ENCODE data around the gene FAM168A. TPM values are rescaled to one million over a fixed set of nuclear protein-coding genes. Genes with fewer than 3 reads are reported as not detected.

The FAM168A gene
- total and polyA plus RNA-seq, 4 donors: 5.5 to 52.0 (median 25.5) TPM

DNA sequence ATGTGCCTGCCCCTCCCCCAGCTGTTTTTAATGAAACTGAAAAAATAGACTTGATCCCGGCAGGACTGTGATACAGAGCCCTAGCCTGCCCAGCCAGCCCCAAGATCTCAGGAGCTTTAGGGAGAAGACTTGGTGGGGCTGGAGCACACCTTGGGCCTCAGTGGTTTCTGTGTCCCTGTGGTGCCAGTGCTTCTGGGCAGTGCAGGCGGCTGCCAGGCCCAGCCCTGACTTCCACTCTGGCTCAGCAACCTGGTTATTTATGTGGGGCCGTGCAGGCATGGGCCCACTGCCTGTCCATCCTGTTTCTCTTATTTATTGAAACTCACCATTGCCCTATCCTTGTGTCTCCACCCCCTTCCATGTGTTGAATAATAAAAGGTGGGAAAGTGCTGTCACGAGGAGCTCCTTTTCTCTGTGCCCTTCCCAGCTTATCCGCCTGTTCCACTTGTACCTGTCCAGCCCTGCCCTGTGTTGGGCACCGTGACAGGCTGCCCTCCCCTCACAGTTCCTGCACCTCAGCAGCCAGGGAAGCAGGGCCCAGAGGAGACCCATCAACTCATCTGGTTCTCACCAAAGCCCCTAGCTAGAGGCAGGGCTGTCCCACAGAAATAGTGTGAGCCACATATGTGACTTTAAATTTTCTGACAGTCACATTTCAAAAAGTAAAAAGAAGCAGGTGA, 201.5 kb downstream of the FAM168A start:
- no peaks in the 10 kb centered on the region for H3K27me3 ChIP-seq (ENCODE audit: control insufficient read depth in 1 of 2, insufficient read depth in 2 of 2, low read length in 1 of 2)
- no peaks in the 10 kb centered on the region for H3K9me3 ChIP-seq (ENCODE audit: control insufficient read depth, low read length)
- no peaks in the 10 kb centered on the region for H3K36me3 ChIP-seq (ENCODE audit: control insufficient read depth in 1 of 2, insufficient read depth in 2 of 2, low read length in 1 of 2)
- 74 to 75% methylated on average over 6 of the region's 6 CpGs for WGBS, 2 donors
- no peak overlapping the region for H3K4me3 ChIP-seq (ENCODE audit: low read length in 2 of 2)
- intact Hi-C loops (cut with DNase I): loop anchor here in 1 of 2 donors (10.0 kb wide), 1 partner anchor 182 kb away; the partner anchor contains the start of gene P2RY2
- no peak overlapping the region for H3K27ac ChIP-seq (ENCODE audit: low read depth in 1 of 2, low read length in 2 of 2)
- ATAC-seq (ENCODE audit: low FRiP score) (no peak), DNase-seq (peak; percentile 32 to 67)
- no peaks in the 10 kb centered on the region for H3K4me1 ChIP-seq (ENCODE audit: control insufficient read depth in 1 of 2, insufficient read depth in 2 of 2, low read length in 2 of 2)

DNA sequence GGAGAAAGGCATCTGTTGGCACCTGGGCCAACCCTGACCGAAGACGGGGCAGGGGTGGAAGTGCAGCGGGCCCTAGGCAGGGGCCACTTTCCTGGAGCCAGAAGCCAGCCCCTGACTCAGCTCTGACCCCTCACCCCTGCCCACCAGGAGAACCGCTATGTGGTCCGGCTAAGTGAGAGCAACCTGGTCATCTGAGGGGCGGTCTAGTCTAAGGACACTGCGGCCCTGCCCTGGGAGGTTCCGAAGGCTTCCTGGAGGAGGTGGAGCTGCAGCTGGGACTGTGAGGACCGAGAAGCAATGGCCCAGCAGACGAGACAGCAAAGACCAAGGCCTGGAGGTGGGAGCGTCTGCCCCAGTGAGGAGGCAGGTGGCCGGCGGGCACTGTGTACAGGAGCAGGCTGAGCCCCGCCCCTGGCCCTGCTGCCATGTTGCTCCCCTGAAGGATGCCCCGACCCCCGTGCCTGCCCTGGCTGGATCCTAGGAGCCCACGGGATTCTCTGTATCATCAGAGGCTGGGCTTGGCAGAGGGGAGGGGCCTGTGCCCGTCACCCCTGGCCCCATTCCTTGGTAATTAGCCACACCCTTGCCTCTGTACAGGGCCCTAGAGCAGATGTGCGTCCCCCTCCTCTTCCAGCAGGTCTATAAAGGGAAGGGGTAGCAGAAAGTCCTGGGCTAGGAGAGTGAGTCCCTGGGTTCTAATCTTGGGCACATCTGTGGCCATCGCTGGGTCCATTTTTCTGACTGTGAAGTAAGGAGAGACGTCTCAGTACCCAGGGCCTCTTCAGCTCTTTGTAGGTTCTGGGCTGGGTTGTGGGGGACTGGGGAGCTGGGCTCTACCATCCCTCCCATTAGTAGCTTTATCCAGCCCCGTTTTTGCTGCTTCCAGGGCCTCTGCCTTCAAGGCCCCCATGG, 202.4 kb downstream of the FAM168A start:
- no peaks in the 10 kb centered on the region for H3K9me3 ChIP-seq (ENCODE audit: control insufficient read depth, low read length)
- no peaks in the 10 kb centered on the region for H3K27me3 ChIP-seq (ENCODE audit: control insufficient read depth in 1 of 2, insufficient read depth in 2 of 2, low read length in 1 of 2)
- no peak overlapping the region for H3K27ac ChIP-seq (ENCODE audit: low read depth in 1 of 2, low read length in 2 of 2)
- WGBS, 2 donors: 88% methylated on average over 21 to 22 of the region's 22 CpGs
- no peaks in the 10 kb centered on the region for H3K4me1 ChIP-seq (ENCODE audit: control insufficient read depth in 1 of 2, insufficient read depth in 2 of 2, low read length in 2 of 2)
- no peak overlapping the region for H3K4me3 ChIP-seq (ENCODE audit: low read length in 2 of 2)
- no peaks in the 10 kb centered on the region for H3K36me3 ChIP-seq (ENCODE audit: control insufficient read depth in 1 of 2, insufficient read depth in 2 of 2, low read length in 1 of 2)
- ATAC-seq (ENCODE audit: low FRiP score) (no peak), DNase-seq (peak; percentile 39 to 59)
- intact Hi-C loops (cut with DNase I): loop anchor here in 1 of 2 donors (10.0 kb wide), 1 partner anchor 181 kb away; the partner anchor contains the start of gene P2RY2

DNA sequence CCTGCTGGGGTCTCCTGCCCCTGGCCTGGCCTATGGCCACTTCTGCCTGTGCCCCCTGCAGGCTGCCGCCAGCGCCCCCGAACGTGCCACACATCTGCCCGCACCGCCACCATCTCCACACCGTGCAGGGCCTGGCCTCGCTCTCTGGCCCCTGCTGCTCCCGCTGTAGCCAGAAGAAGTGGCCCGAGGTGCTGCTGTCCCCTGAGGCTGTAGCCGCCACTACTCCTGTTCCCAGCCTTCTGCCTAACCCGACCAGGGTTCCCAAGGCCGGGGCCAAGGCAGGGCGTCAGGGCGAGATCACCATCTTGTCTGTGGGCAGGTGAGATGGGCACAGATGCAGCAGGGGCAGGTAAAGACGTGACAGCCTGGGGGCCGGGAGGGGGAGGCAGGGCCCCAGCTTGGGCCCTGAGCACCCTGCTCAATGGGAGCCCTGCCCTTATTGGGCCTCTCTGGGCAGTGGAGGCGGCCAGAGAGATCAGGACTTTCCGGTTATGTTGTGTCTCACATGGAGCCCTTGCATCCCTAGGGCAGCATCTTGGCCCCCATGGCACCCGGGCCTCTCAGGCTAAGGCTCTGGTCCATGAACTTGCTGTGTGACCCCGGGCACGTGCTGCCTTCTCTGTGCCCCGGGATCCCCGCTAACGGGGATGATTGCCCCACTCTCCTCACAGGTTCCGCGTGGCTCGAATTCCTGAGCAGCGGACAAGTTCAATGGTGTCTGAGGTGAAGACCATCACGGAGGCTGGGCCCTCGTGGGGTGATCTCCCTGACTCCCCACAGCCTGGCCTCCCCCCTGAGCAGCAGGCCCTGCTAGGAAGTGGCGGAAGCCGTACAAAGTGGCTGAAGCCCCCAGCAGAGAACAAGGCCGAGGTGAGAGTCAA, 203.3 kb downstream of the FAM168A start:
- Histone ChIP-seq H3K27me3 (ENCODE audit: control insufficient read depth in 1 of 2, insufficient read depth in 2 of 2, low read length in 1 of 2) (no peaks in the 10 kb centered on the region), H3K9me3 (ENCODE audit: control insufficient read depth, low read length) (no peaks in the 10 kb centered on the region), H3K4me1 (ENCODE audit: control insufficient read depth in 1 of 2, insufficient read depth in 2 of 2, low read length in 2 of 2) (no peaks in the 10 kb centered on the region), H3K27ac (ENCODE audit: low read depth in 1 of 2, low read length in 2 of 2) (no peak overlapping the region), H3K36me3 (ENCODE audit: control insufficient read depth in 1 of 2, insufficient read depth in 2 of 2, low read length in 1 of 2) (no peaks in the 10 kb centered on the region), H3K4me3 (ENCODE audit: low read length in 2 of 2) (no peak overlapping the region)
- no peak for ATAC-seq (ENCODE audit: low FRiP score)
- 81 to 84% methylated on average over 34 of the region's 34 CpGs for WGBS, 2 donors
- intact Hi-C loops (cut with DNase I): loop anchor here (5.0 to 10.0 kb wide), 4 partner anchors 42 to 180 kb away; partner anchors contain the start of genes ARHGEF17 (in 1 of the 2) and P2RY2 (in 1 of the 2)
- peak; percentile 42 to 72 for DNase-seq

DNA sequence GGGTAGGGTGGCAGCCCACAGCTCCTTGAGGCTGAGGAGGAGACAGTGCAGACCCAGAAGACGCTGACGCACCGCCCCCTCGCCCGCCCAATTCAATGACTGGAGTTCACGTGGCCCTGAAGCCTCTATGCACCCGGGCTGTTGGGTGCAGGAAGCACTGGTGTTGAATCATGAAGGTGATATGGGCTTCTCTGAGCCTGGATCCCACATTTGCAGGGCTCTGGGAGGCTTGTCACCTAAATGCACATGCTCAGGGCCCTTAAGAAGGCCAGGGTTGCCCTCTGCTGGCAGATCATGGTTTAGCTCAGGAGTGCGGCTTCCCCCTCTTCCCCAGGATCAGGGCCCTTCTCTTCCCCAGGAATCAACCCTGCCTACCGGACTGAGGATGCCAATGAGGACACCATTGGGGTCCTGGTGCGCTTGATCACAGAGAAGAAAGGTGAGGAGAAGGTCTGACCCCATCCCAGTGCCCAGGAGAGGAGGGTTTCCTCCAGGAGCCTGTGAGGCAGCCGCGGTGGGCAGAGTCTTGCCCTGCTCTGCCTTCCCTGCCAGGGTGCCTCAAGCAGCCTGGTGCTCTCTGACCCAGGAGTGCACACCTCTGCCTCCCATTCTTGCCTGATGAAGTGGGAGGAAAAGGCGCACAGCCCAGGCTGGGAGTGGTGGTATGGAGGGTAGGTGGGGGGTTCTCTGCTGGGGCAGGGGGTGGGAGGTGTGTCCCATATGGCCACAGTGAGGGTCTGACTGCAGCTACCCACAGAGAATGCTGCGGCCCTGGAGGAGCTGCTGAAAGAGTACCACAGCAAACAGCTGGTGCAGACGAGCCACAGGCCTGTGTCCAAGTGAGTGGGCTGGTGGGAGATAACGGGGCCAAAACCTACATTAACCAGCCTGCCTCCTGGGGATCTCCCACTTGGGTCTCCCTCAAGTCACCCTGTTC, 204.2 kb downstream of the FAM168A start:
- no peaks in the 10 kb centered on the region for H3K4me1 ChIP-seq (ENCODE audit: control insufficient read depth in 1 of 2, insufficient read depth in 2 of 2, low read length in 2 of 2)
- peak; percentile 80 to 89 for DNase-seq
- H3K4me3 ChIP-seq (ENCODE audit: low read length in 2 of 2): no peak overlapping the region
- H3K9me3 ChIP-seq (ENCODE audit: control insufficient read depth, low read length): no peaks in the 10 kb centered on the region
- intact Hi-C loops (cut with DNase I): loop anchor here (5.0 to 10.0 kb wide), 4 partner anchors 41 to 179 kb away; partner anchors contain the start of genes ARHGEF17 (in 1 of the 2) and P2RY2 (in 1 of the 2)
- H3K27ac ChIP-seq (ENCODE audit: low read depth in 1 of 2, low read length in 2 of 2): no peak overlapping the region
- H3K27me3 ChIP-seq (ENCODE audit: control insufficient read depth in 1 of 2, insufficient read depth in 2 of 2, low read length in 1 of 2): no peaks in the 10 kb centered on the region
- no peaks in the 10 kb centered on the region for H3K36me3 ChIP-seq (ENCODE audit: control insufficient read depth in 1 of 2, insufficient read depth in 2 of 2, low read length in 1 of 2)
- peak; percentile 68 for ATAC-seq (ENCODE audit: low FRiP score)
- 57 to 59% methylated on average over 16 of the region's 16 CpGs for WGBS, 2 donors

DNA sequence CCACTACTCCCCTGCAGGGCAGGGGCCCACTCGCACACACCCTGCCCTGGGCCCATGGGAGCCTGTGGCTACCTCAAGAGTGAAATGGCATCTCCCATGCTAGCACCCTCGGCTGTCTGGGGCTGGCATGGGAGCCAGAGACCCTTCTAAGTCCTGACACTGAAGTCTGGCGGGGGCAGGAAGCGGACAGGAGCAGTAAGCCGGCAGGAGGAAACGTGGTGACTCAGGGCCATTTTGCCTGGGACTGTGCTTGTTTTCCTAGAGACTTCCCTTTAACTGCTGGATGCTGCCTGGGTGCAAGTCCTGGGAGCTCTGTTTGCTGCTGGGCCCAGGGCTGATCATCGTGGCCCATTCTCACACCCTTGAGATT, 204.9 kb downstream of the FAM168A start:
- 90 to 91% methylated on average over 7 of the region's 7 CpGs for WGBS, 2 donors
- H3K4me3 ChIP-seq (ENCODE audit: low read length in 2 of 2): no peak overlapping the region
- DNase-seq: peak; percentile 41 to 43
- H3K27ac ChIP-seq (ENCODE audit: low read depth in 1 of 2, low read length in 2 of 2): no peak overlapping the region
- H3K36me3 ChIP-seq (ENCODE audit: control insufficient read depth in 1 of 2, insufficient read depth in 2 of 2, low read length in 1 of 2): no peaks in the 10 kb centered on the region
- no peak for ATAC-seq (ENCODE audit: low FRiP score)
- no peaks in the 10 kb centered on the region for H3K27me3 ChIP-seq (ENCODE audit: control insufficient read depth in 1 of 2, insufficient read depth in 2 of 2, low read length in 1 of 2)
- no peaks in the 10 kb centered on the region for H3K9me3 ChIP-seq (ENCODE audit: control insufficient read depth, low read length)
- H3K4me1 ChIP-seq (ENCODE audit: control insufficient read depth in 1 of 2, insufficient read depth in 2 of 2, low read length in 2 of 2): no peaks in the 10 kb centered on the region
- intact Hi-C loops (cut with DNase I): loop anchor here (5.0 to 10.0 kb wide), 4 partner anchors 41 to 178 kb away; partner anchors contain the start of genes ARHGEF17 (in 1 of the 2) and P2RY2 (in 1 of the 2)

DNA sequence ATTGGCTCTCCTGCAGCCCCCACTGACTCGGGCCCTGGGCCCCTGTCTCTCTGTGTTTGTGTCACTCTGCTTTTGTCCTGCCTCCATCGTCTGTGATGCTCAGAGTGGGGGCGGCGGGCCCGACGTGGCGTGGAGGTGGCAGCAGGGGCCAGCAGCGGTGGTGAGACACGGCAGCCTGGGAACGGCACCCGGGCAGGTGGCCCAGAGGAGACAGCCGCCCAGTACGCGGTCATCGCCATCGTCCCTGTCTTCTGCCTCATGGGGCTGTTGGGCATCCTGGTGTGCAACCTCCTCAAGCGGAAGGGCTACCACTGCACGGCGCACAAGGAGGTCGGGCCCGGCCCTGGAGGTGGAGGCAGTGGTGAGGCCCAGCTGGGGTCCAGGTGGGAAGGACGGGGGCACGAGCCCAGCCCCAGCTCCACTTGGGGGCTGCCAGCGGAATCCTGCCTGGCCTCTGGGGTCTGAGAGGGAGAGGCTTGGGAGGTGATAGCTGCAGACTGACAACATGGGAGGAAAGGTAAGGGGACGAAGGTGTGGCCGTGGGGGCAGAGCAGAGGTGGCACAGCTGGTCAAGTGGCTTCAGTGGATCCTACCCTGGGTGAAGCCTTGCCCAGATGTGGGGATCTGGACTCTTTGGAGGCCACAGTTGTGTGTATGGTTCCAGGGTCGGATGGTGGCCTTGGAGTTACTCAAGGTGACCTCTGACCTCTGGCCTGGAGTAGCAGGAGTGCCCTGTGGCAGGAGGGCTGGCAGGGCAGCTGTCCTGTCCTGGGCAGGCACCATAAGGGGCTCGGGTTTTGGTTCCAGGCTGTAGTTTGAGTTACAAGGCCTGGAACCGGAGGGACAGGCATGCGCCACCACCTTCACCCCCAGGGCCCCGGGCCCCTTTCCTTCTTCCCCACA, 205.6 kb downstream of the FAM168A start:
- Histone ChIP-seq H3K27me3 (ENCODE audit: control insufficient read depth in 1 of 2, insufficient read depth in 2 of 2, low read length in 1 of 2) (no peaks in the 10 kb centered on the region), H3K9me3 (ENCODE audit: control insufficient read depth, low read length) (no peaks in the 10 kb centered on the region), H3K4me3 (ENCODE audit: low read length in 2 of 2) (no peak overlapping the region), H3K4me1 (ENCODE audit: control insufficient read depth in 1 of 2, insufficient read depth in 2 of 2, low read length in 2 of 2) (no peaks in the 10 kb centered on the region), H3K36me3 (ENCODE audit: control insufficient read depth in 1 of 2, insufficient read depth in 2 of 2, low read length in 1 of 2) (no peaks in the 10 kb centered on the region), H3K27ac (ENCODE audit: low read depth in 1 of 2, low read length in 2 of 2) (no peak overlapping the region)
- DNase-seq (peak in 1 of 2 donors; percentile 47), ATAC-seq (ENCODE audit: low FRiP score) (no peak)
- intact Hi-C loops (cut with DNase I): loop anchor here (5.0 to 10.0 kb wide), 4 partner anchors 40 to 178 kb away; partner anchors contain the start of genes ARHGEF17 (in 1 of the 2) and P2RY2 (in 1 of the 2)
- WGBS, 2 donors: 90 to 93% methylated on average over 31 of the region's 31 CpGs

DNA sequence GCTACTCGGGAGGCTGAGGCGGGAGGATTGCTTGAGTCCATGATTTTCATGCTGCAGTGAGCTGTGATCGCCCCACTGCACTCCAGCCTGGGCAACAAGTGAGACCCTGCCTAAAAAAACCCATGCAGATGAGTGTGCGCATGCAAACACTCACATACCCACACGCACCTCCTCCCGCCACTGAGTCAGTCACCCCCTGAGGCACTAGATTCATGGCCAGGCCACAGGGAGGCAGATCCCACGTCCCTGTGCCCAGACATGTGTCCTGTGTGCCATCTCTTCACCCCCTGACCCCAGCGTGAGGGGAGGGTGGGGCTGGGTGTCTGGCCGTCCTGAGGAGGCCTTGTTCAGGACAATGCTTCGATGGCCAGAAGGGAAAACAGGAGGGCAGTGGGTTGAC, 206.2 kb downstream of the FAM168A start:
- H3K4me1 ChIP-seq (ENCODE audit: control insufficient read depth in 1 of 2, insufficient read depth in 2 of 2, low read length in 2 of 2): no peaks in the 10 kb centered on the region
- 92 to 93% methylated on average over 10 of the region's 10 CpGs for WGBS, 2 donors
- DNase-seq: peak; percentile 36 to 49
- H3K9me3 ChIP-seq (ENCODE audit: control insufficient read depth, low read length): no peaks in the 10 kb centered on the region
- no peaks in the 10 kb centered on the region for H3K27me3 ChIP-seq (ENCODE audit: control insufficient read depth in 1 of 2, insufficient read depth in 2 of 2, low read length in 1 of 2)
- intact Hi-C loops (cut with DNase I): loop anchor here (5.0 to 10.0 kb wide), 4 partner anchors 39 to 177 kb away; partner anchors contain the start of genes ARHGEF17 (in 1 of the 2) and P2RY2 (in 1 of the 2)
- no peak overlapping the region for H3K27ac ChIP-seq (ENCODE audit: low read depth in 1 of 2, low read length in 2 of 2)
- ATAC-seq (ENCODE audit: low FRiP score): no peak
- H3K36me3 ChIP-seq (ENCODE audit: control insufficient read depth in 1 of 2, insufficient read depth in 2 of 2, low read length in 1 of 2): no peaks in the 10 kb centered on the region
- no peak overlapping the region for H3K4me3 ChIP-seq (ENCODE audit: low read length in 2 of 2)

All from aorta (tissue), 5 donors.